Trophoblast cell (in vitro differentiated cells and primary cell): Measurements from ENCODE around the gene CTSW.

Experiments used
- DNase-seq, 2 donors: peaks; one replicate each; pipeline ENCODE4 v3.0.0-alpha.2; 2016
- H2AFZ ChIP-seq: 2 replicates; pipeline ENCODE4 v1.6.1; 2013; ENCODE audit warnings: low read length, moderate library complexity, mild to moderate bottlenecking; ENCODE audit not compliant: insufficient read depth, poor library complexity
- H2AK5ac ChIP-seq: 2 replicates; pipeline ENCODE4 v1.6.1; 2013; ENCODE audit warnings: mild to moderate bottlenecking, low read length
- H2BK120ac ChIP-seq: 2 replicates; pipeline ENCODE4 v1.6.1; 2013; ENCODE audit warnings: low read length, mild to moderate bottlenecking, moderate library complexity; ENCODE audit not compliant: insufficient read depth, poor library complexity
- H2BK12ac ChIP-seq: 2 replicates; pipeline ENCODE4 v1.6.1; 2013; ENCODE audit warnings: mild to moderate bottlenecking, low read length, moderate library complexity
- H2BK5ac ChIP-seq: 2 replicates; pipeline ENCODE4 v1.6.1; 2013; ENCODE audit warnings: low read length, low read depth, moderate library complexity, mild to moderate bottlenecking; ENCODE audit not compliant: poor library complexity
- H3K14ac ChIP-seq: 2 replicates; pipeline ENCODE4 v1.6.1; 2013; ENCODE audit warnings: mild to moderate bottlenecking, low read length
- H3K18ac ChIP-seq: 2 replicates; pipeline ENCODE4 v1.6.1; 2013; ENCODE audit warnings: mild to moderate bottlenecking, low read length
- H3K23ac ChIP-seq: 2 replicates; pipeline ENCODE4 v1.6.1; 2013; ENCODE audit warnings: low read length
- H3K27ac ChIP-seq: 2 replicates; pipeline ENCODE4 v1.5.1; 2013; ENCODE audit warnings: low read depth, mild to moderate bottlenecking, inconsistent platforms, low read length, moderate library complexity
- H3K27me3 ChIP-seq: 2 replicates; pipeline ENCODE4 v1.6.1; 2013; ENCODE audit warnings: inconsistent platforms, mild to moderate bottlenecking, low read length, moderate library complexity; ENCODE audit not compliant: insufficient read depth
- H3K36me3 ChIP-seq, 2 experiments: 1 replicate in 1 of 2; 2 replicates in 1 of 2; pipeline ENCODE4 v1.6.1; 2013; ENCODE audit warnings: low read length in 2 of 2, mild to moderate bottlenecking in 2 of 2, moderate library complexity in 1 of 2; ENCODE audit not compliant: insufficient read depth in 2 of 2, control insufficient read depth in 1 of 2
- H3K4ac ChIP-seq: 2 replicates; pipeline ENCODE4 v1.6.1; 2013; ENCODE audit warnings: low read depth, mild to moderate bottlenecking, low read length, moderate library complexity
- H3K4me1 ChIP-seq, 2 experiments: 1 replicate in 1 of 2; 2 replicates in 1 of 2; pipeline ENCODE4 v1.6.1; 2013; ENCODE audit warnings: low read length in 2 of 2, mild to moderate bottlenecking in 2 of 2, moderate library complexity in 1 of 2; ENCODE audit not compliant: insufficient read depth in 2 of 2, control insufficient read depth in 1 of 2
- H3K4me2 ChIP-seq: 2 replicates; pipeline ENCODE4 v1.6.1; 2013; ENCODE audit warnings: inconsistent platforms, mild to moderate bottlenecking, low read length, moderate library complexity
- H3K4me3 ChIP-seq: 2 replicates; pipeline ENCODE4 v1.5.1; 2013; ENCODE audit warnings: mild to moderate bottlenecking, low read depth, low read length, inconsistent platforms
- H3K79me1 ChIP-seq: one replicate; pipeline ENCODE4 v1.6.1; 2013; ENCODE audit warnings: low read length
- H3K79me2 ChIP-seq: 2 replicates; pipeline ENCODE4 v1.6.1; 2013; ENCODE audit warnings: low read length, mild to moderate bottlenecking; ENCODE audit not compliant: control insufficient read depth, insufficient read depth, poor library complexity
- H3K9ac ChIP-seq: 2 replicates; pipeline ENCODE4 v1.6.1; 2013; ENCODE audit warnings: mild to moderate bottlenecking, low read length
- H3K9me3 ChIP-seq: 2 replicates; pipeline ENCODE4 v1.6.1; 2013; ENCODE audit warnings: low read depth, mild to moderate bottlenecking, control low read depth, inconsistent platforms, low read length; ENCODE audit not compliant: insufficient read depth
- H4K12ac ChIP-seq: 2 replicates; pipeline ENCODE4 v1.6.1; 2013; ENCODE audit warnings: low read depth, mild to moderate bottlenecking, low read length, moderate library complexity
- H4K8ac ChIP-seq: 2 replicates; pipeline ENCODE4 v1.6.1; 2013; ENCODE audit warnings: low read depth, mild to moderate bottlenecking, low read length, moderate library complexity
- H4K91ac ChIP-seq: one replicate; pipeline ENCODE4 v1.6.1; 2013; ENCODE audit warnings: low read depth, mild to moderate bottlenecking, low read length, moderate library complexity
- WGBS: extraction: QIAGEN DNeasy Blood & Tissue Kit; methylation state at CpG from one replicate; pipeline ENCODE4 v1.1.7; 2013; ENCODE audit warnings: missing lambda C conversion rate; ENCODE audit not compliant: insufficient read length, insufficient coverage; ENCODE audit errors: extremely low coverage; 5-methylcytosine and 5-hydroxymethylcytosine counted together

CTSW gene

DNA sequence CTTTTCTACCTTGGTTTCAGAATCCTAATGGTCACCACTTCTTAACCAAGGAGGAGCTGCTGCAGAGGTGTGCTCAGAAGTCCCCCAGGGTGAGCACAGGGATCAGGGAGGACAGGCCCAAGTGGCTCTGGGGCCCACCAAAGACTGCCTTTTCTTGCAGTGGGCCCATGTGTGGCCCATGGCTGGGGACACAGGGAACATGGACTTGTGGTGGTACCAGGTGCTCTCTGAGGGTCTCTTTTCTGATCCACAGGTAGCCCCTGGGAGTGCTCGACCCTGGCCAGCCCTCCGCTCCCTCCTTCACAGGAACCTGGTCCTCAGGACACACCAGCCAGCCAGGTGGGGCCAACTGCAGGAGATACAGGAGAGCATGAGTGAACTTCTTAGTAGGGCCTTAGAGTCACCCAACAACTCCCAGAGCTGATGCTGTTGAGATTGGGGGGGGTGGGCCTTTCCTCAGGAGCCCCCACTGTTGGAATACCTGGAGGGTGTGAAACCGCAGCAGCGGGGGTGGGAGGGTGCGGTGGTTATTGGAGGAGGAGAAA lies 17.4 kb upstream of the CTSW start:
- H3K4me1 ChIP-seq: peaks cover 10 to 11% of the 10 kb centered on the region in 2 experiments
- no peak overlapping the region for H3K14ac ChIP-seq
- WGBS: no CpG with 5 or more reads among the region's 5 CpGs
- no peaks in the 10 kb centered on the region for H3K9me3 ChIP-seq
- H3K9ac ChIP-seq: no peak overlapping the region
- no peak for DNase-seq
- H2AK5ac ChIP-seq: no peak overlapping the region
- peaks cover 21% of the 10 kb centered on the region for H3K79me2 ChIP-seq
- no peak overlapping the region for H3K18ac ChIP-seq
- no peak overlapping the region for H3K4me3 ChIP-seq
- peaks cover 26% of the 10 kb centered on the region for H3K79me1 ChIP-seq
- no peak overlapping the region for H2BK120ac ChIP-seq
- no peak overlapping the region for H2BK5ac ChIP-seq
- no peaks in the 10 kb centered on the region for H3K27me3 ChIP-seq
- H3K4ac ChIP-seq: peak overlapping the region; percentile 5
- H3K27ac ChIP-seq: no peak overlapping the region
- no peak overlapping the region for H4K12ac ChIP-seq
- no peak overlapping the region for H3K23ac ChIP-seq
- H3K4me2 ChIP-seq: peak overlapping the region; percentile 83
- H4K91ac ChIP-seq: no peak overlapping the region
- no peak overlapping the region for H2BK12ac ChIP-seq
- no peak overlapping the region for H4K8ac ChIP-seq
- no peak overlapping the region for H2AFZ ChIP-seq
- peaks cover 54 to 56% of the 10 kb centered on the region in 2 experiments for H3K36me3 ChIP-seq

DNA sequence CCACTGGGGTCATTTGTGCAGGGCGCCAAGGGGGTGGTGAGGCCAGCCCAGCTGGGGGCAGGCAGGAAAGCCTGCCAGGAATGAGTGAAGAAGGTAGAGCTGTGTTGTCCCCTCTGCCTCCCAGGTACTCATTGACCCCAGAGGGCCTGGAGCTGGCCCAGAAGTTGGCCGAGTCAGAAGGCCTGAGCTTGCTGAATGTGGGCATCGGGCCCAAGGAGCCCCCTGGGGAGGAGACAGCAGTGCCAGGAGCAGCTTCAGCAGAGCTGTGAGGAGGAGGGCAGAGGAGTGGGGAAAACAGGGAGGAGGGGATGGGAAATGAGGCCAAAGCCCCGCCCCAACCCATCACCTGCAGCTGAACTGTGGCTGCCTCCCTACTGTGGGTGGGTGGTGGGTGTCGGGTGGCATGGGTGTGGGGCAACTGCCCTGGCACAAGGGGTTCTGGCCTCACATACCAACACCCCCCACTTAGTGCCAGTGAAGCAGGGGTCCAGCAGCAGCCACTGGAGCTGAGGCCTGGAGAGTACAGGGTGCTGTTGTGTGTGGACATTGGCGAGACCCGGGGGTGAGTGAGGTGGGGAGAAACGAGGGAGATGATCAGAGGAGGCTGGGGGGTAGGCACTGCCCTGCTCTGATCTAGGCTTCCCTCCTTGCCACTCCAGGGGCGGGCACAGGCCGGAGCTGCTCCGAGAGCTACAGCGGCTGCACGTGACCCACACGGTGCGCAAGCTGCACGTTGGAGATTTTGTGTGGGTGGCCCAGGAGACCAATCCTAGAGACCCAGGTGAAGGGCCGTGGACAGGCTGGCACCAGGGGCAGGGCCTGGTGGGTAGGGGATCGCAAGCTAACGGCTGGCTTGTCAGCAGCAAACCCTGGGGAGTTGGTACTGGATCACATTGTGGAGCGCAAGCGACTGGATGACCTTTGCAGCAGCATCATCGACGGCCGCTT lies 16.4 kb upstream of the CTSW start:
- H4K91ac ChIP-seq: no peak overlapping the region
- H3K27ac ChIP-seq: no peak overlapping the region
- no peaks in the 10 kb centered on the region for H3K9me3 ChIP-seq
- H3K18ac ChIP-seq: no peak overlapping the region
- no peak overlapping the region for H4K12ac ChIP-seq
- H2BK120ac ChIP-seq: no peak overlapping the region
- WGBS: no CpG with 5 or more reads among the region's 24 CpGs
- DNase-seq: no peak
- H2BK12ac ChIP-seq: no peak overlapping the region
- H3K14ac ChIP-seq: no peak overlapping the region
- no peak overlapping the region for H2BK5ac ChIP-seq
- H3K4ac ChIP-seq: no peak overlapping the region
- H2AFZ ChIP-seq: no peak overlapping the region
- H4K8ac ChIP-seq: no peak overlapping the region
- H3K36me3 ChIP-seq: peaks cover 61 to 63% of the 10 kb centered on the region in 2 experiments
- H2AK5ac ChIP-seq: no peak overlapping the region
- peaks cover 19% of the 10 kb centered on the region for H3K79me1 ChIP-seq
- H3K79me2 ChIP-seq: peaks cover 14% of the 10 kb centered on the region
- H3K4me2 ChIP-seq: no peak overlapping the region
- H3K23ac ChIP-seq: no peak overlapping the region
- H3K9ac ChIP-seq: no peak overlapping the region
- no peak overlapping the region for H3K4me3 ChIP-seq
- peaks cover 12 to 14% of the 10 kb centered on the region in 2 experiments for H3K4me1 ChIP-seq
- no peaks in the 10 kb centered on the region for H3K27me3 ChIP-seq

DNA sequence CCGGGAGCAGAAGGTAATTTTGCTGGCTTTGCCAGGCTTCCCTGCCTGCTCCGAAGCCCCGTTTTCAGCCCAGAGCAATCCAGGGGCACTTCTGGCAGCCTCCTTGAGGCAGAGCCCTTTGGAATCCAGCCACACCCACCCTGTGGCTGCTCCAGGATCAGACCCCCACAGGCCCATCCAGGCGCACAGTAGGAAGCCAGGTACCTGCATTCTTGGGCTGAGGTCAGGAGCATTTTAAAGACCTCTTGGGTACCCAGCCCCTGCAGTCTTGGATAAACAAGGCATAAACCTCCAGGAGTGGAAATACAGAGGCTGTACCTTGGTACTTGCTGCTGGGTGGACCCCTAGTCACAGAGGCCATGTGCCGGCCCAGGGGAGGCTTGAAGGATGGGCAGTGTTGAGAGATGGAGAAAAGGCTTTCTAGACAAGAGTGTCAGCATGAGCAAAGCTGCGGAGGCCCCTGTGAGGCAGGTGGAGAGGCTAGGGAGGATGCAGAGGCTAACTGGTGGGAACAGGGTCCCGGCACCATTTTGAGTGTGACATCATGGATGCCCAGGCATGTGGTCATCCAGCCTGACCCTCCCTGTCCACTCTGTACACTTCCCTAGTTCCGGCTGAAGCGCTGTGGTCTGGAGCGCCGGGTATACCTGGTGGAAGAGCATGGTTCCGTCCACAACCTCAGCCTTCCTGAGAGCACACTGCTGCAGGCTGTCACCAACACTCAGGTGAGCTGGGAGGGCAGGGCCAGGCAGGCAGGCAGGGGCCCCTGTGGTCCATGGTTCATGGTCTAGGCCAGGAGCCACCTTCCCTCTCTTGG lies 15.5 kb upstream of the CTSW start:
- no peak overlapping the region for H3K4me3 ChIP-seq
- no peak for DNase-seq

DNA sequence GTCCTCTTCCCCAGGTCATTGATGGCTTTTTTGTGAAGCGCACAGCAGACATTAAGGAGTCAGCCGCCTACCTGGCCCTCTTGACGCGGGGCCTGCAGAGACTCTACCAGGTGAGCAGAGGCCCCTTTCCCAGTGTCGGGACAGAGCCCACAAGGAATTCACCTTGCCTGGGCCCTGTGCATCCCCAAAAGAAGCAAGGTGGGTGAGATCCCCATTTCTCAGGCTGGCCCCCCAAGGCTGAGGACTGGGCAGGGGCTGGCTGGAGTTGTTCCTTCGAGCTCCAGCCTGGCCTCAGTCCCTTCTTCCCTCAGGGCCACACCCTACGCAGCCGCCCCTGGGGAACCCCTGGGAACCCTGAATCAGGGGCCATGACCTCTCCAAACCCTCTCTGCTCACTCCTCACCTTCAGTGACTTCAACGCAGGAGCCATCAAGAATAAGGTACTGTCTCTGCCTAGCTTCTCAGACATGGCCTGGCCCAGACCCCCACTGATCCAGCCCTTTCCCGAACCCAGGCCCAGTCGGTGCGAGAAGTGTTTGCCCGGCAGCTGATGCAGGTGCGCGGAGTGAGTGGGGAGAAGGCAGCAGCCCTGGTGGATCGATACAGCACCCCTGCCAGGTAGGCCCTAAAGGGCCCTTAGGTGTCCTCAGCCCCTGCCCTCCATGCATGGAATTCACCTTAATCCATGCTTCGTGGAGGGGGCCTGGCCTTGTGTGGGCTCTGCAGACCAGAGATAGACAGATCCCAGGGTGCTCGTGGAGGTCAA lies 14.7 kb upstream of the CTSW start:
- Histone ChIP-seq H3K4me3 (no peak overlapping the region), H3K4me2 (no peak overlapping the region), H2BK12ac (no peak overlapping the region), H3K79me2 (peaks cover 11% of the 10 kb centered on the region), H2BK5ac (no peak overlapping the region), H2AK5ac (no peak overlapping the region), H3K23ac (no peak overlapping the region), H4K8ac (no peak overlapping the region), H3K18ac (no peak overlapping the region), H3K14ac (no peak overlapping the region), H3K9me3 (no peaks in the 10 kb centered on the region), H3K27me3 (no peaks in the 10 kb centered on the region), H2BK120ac (no peak overlapping the region), H3K79me1 (peaks cover 10% of the 10 kb centered on the region), H4K91ac (no peak overlapping the region), H2AFZ (no peak overlapping the region), H3K4ac (no peak overlapping the region), H3K36me3 (peaks cover 70 to 77% of the 10 kb centered on the region in 2 experiments), H3K9ac (no peak overlapping the region), H3K4me1 (peaks cover 9 to 10% of the 10 kb centered on the region in 2 experiments), H3K27ac (no peak overlapping the region), H4K12ac (no peak overlapping the region)
- WGBS: no CpG with 5 or more reads among the region's 18 CpGs
- DNase-seq: no peak

More for the DNA sequence above, 15.5 kb upstream of the CTSW start:
- no CpG with 5 or more reads among the region's 12 CpGs for WGBS
- Histone ChIP-seq H3K4ac (no peak overlapping the region), H3K4me2 (no peak overlapping the region), H4K91ac (no peak overlapping the region), H3K18ac (no peak overlapping the region), H3K79me2 (peaks cover 14% of the 10 kb centered on the region), H3K36me3 (peaks cover 66 to 70% of the 10 kb centered on the region in 2 experiments), H3K27me3 (no peaks in the 10 kb centered on the region), H3K27ac (no peak overlapping the region), H3K14ac (no peak overlapping the region), H2AK5ac (no peak overlapping the region), H3K79me1 (peaks cover 14% of the 10 kb centered on the region), H3K23ac (no peak overlapping the region), H3K4me1 (peaks cover 12 to 14% of the 10 kb centered on the region in 2 experiments), H2BK5ac (no peak overlapping the region), H2BK12ac (no peak overlapping the region), H4K8ac (no peak overlapping the region), H4K12ac (no peak overlapping the region), H2AFZ (no peak overlapping the region), H3K9ac (no peak overlapping the region), H3K9me3 (no peaks in the 10 kb centered on the region), H2BK120ac (no peak overlapping the region)
